GM23338 (cell line): Measurements from ENCODE around the gene QRFP. TPM values are rescaled to one million over a fixed set of nuclear protein-coding genes. Genes with fewer than 3 reads are reported as not detected.

ENCODE experiments used
- ATAC-seq: fragments of 200-7000 bp; cut with Tn5 transposase; 3 replicates; pipeline ENCODE4 v1.9.1; 2020
- DNase-seq: peaks from one replicate; pipeline ENCODE4 v3.0.0-alpha.2; 2015; ENCODE audit warnings: low spot score
- H2AFZ ChIP-seq: fragments of 200-600 bp; sonication (generic); 2 replicates; pipeline ENCODE4 v1.8.0; 2016; ENCODE audit warnings: antibody characterized with exemption, mild to moderate bottlenecking, moderate library complexity
- H3F3A ChIP-seq: fragments of 200-600 bp; sonication (generic); replicated peaks from 2 replicates; pipeline ENCODE4 v1.8.0; 2017; ENCODE audit warnings: antibody characterized with exemption, mixed run types, low read depth
- H3K27ac ChIP-seq: fragments of 200-600 bp; sonication (generic); 2 replicates; pipeline ENCODE4 v1.6.1; 2016; ENCODE audit warnings: low read depth
- H3K27me3 ChIP-seq: fragments of 200-600 bp; sonication (generic); 2 replicates; pipeline ENCODE4 v1.8.0; 2016; ENCODE audit warnings: mild to moderate bottlenecking, mixed run types, moderate library complexity; ENCODE audit not compliant: insufficient read depth
- H3K36me3 ChIP-seq: fragments of 200-600 bp; sonication (generic); 2 replicates; pipeline ENCODE4 v1.8.0; 2016; ENCODE audit warnings: mild to moderate bottlenecking; ENCODE audit not compliant: insufficient read depth
- H3K4me1 ChIP-seq: fragments of 200-600 bp; sonication (generic); 2 replicates; pipeline ENCODE4 v1.8.0; 2016; ENCODE audit warnings: mild to moderate bottlenecking, moderate library complexity; ENCODE audit not compliant: insufficient read depth
- H3K4me2 ChIP-seq: fragments of 200-600 bp; sonication (generic); 2 replicates; pipeline ENCODE4 v1.7.1; 2017; ENCODE audit warnings: mixed run types
- H3K4me3 ChIP-seq: fragments of 200-600 bp; sonication (generic); 2 replicates; pipeline ENCODE4 v1.6.1; 2016; ENCODE audit warnings: mixed run types
- H3K79me2 ChIP-seq: fragments of 200-600 bp; sonication (generic); replicated peaks from 2 replicates; pipeline ENCODE4 v1.8.0; 2017; ENCODE audit warnings: mild to moderate bottlenecking; ENCODE audit not compliant: insufficient read depth
- H3K9me2 ChIP-seq: fragments of 200-600 bp; sonication (generic); 2 replicates; pipeline ENCODE4 v1.8.0; 2017; ENCODE audit not compliant: insufficient read depth
- H4K20me1 ChIP-seq: fragments of 200-600 bp; sonication (generic); replicated peaks from 2 replicates; pipeline ENCODE4 v1.8.0; 2017; ENCODE audit warnings: mild to moderate bottlenecking; ENCODE audit not compliant: insufficient read depth
- H3K27ac Mint-ChIP-seq: 2 replicates; pipeline ENCODE4 v1.8.0; 2020; ENCODE audit warnings: inconsistent platforms, mild to moderate bottlenecking, moderate library complexity, mixed read lengths
- H3K27me3 Mint-ChIP-seq: 3 replicates; pipeline ENCODE4 v1.8.0; 2022; ENCODE audit warnings: low read depth, mild to moderate bottlenecking, moderate library complexity, mixed read lengths, inconsistent platforms; ENCODE audit not compliant: insufficient read depth, poor library complexity
- H3K36me3 Mint-ChIP-seq: 3 replicates; pipeline ENCODE4 v1.8.0; 2021; ENCODE audit warnings: low read depth, mild to moderate bottlenecking, inconsistent platforms, moderate library complexity, mixed read lengths
- H3K4me1 Mint-ChIP-seq: 3 replicates; pipeline ENCODE4 v1.8.0; 2020; ENCODE audit warnings: mild to moderate bottlenecking, inconsistent platforms, mixed read lengths
- H3K4me3 Mint-ChIP-seq: 3 replicates; pipeline ENCODE4 v1.8.0; 2021; ENCODE audit warnings: moderate library complexity, mild to moderate bottlenecking, inconsistent platforms, mixed read lengths
- H3K9me3 Mint-ChIP-seq: 3 replicates; pipeline ENCODE4 v1.8.0; 2020; ENCODE audit warnings: moderate library complexity, mild to moderate bottlenecking, inconsistent platforms, mixed read lengths
- CREB1 ChIP-seq: fragments of 250-450 bp; sonication (Bioruptor Pico); IDR thresholded peaks from 2 replicates; pipeline ENCODE4 v1.5.0; 2020; ENCODE audit warnings: low read depth, mild to moderate bottlenecking, moderate library complexity
- CTCF ChIP-seq, 2 experiments: fragments of 200-600 bp in 1 of 2; sonication (generic) in 1 of 2; conservative IDR thresholded peaks; 2 replicates each; pipeline versions ENCODE4 v1.5.1 to v1.6.1; 2016 to 2017; ENCODE audit warnings: antibody characterized with exemption in 2 of 2, low read depth in 2 of 2, mild to moderate bottlenecking in 2 of 2, moderate library complexity in 1 of 2
- ETS1 ChIP-seq: IDR thresholded peaks from 2 replicates; pipeline ENCODE4 v1.6.1; 2016; ENCODE audit warnings: antibody characterized with exemption
- EZH2 ChIP-seq: fragments of 200-600 bp; sonication (generic); IDR thresholded peaks from one replicate; pipeline ENCODE4 v1.8.0; 2017; ENCODE audit warnings: antibody characterized with exemption, mild to moderate bottlenecking, low read depth; ENCODE audit not compliant: unreplicated experiment
- EZH2phosphoT487 ChIP-seq: fragments of 200-600 bp; sonication (generic); IDR thresholded peaks from one replicate; pipeline ENCODE4 v1.8.1; 2018; ENCODE audit warnings: antibody characterized with exemption; ENCODE audit not compliant: unreplicated experiment
- JUNB ChIP-seq: IDR thresholded peaks from one replicate; pipeline ENCODE4 v1.6.1; 2016; ENCODE audit warnings: antibody characterized with exemption; ENCODE audit not compliant: unreplicated experiment
- NANOG ChIP-seq: IDR thresholded peaks from 2 replicates; pipeline ENCODE4 v1.6.1; 2016; ENCODE audit warnings: antibody characterized with exemption, borderline replicate concordance
- POLR2AphosphoS5 ChIP-seq: IDR thresholded peaks from 2 replicates; pipeline ENCODE4 v1.6.1; 2016; ENCODE audit warnings: antibody characterized with exemption, low read depth
- REST ChIP-seq: IDR thresholded peaks from one replicate; pipeline ENCODE4 v1.6.1; 2018; ENCODE audit warnings: antibody characterized with exemption; ENCODE audit not compliant: unreplicated experiment
- STAT1 ChIP-seq: IDR thresholded peaks from one replicate; pipeline ENCODE4 v1.6.1; 2016; ENCODE audit warnings: antibody characterized with exemption; ENCODE audit not compliant: unreplicated experiment
- ZNF114 ChIP-seq: fragments of 250-450 bp; sonication (Bioruptor Pico); IDR thresholded peaks from 2 replicates; pipeline ENCODE4 v1.5.0; 2020; ENCODE audit warnings: mild to moderate bottlenecking, moderate library complexity
- ZNF331 ChIP-seq: fragments of 250-450 bp; sonication (Bioruptor Pico); IDR thresholded peaks from 2 replicates; pipeline ENCODE4 v1.5.0; 2020; ENCODE audit warnings: low read depth, mild to moderate bottlenecking, moderate library complexity
- ZNF462 ChIP-seq: fragments of 250-450 bp; sonication (Bioruptor Pico); IDR thresholded peaks from 2 replicates; pipeline ENCODE4 v1.5.0; 2020; ENCODE audit warnings: mild to moderate bottlenecking, moderate library complexity
- polyA plus RNA-seq: library from polyadenylated mRNA; unstranded; fragments of >200 nt; fragmentation: Nextera tagmentation; extraction: Ambion mirVana; gene quantifications from 2 replicates; pipeline ENCODE4 v1.2.1, GENCODE V29; 2016
- total RNA-seq: library from RNA; depleted of rRNA; stranded (reverse); fragments of >200 nt; shearing (Covaris generic); gene quantifications from 2 replicates; pipeline ENCODE4 v1.2.3, GENCODE V29; 2014

Gene QRFP
- total and polyA plus RNA-seq, 2 experiments from 2014 or later = not detected

- Histone ChIP-seq H3K4me1 (no peaks in the 10 kb centered on the region), H4K20me1 (peaks cover 9% of the 10 kb centered on the region), H2AFZ (no peak overlapping the region), H3K4me3 (no peak overlapping the region), H3K27ac (no peak overlapping the region), H3K36me3 (peaks cover 59% of the 10 kb centered on the region), H3K9me2 (no peaks in the 10 kb centered on the region), H3K4me2 (no peak overlapping the region), H3F3A (no peaks in the 10 kb centered on the region; the same call in 1 of the 2 replicates), H3K79me2 (no peaks in the 10 kb centered on the region), H3K27me3 (no peaks in the 10 kb centered on the region)
- DNase-seq = no peak
- TF ChIP-seq ZNF114 (no peak), EZH2 (no peak), ETS1 (no peak), CREB1 (no peak), EZH2phosphoT487 (no peak), NANOG (no peak), JUNB (no peak), ZNF331 (CRISPR knock-in tag) (no peak), CTCF (conservative IDR thresholded peaks at IDR 0.05; ENCODE audit: low read depth in 2 of 2) (no peak), POLR2AphosphoS5 (no peak), ZNF462 (CRISPR knock-in tag) (no peak), STAT1 (no peak), REST (no peak)
- Mint-ChIP-seq H3K4me1 (no peaks in the 10 kb centered on the region), H3K27me3 (peaks cover 6% of the 10 kb centered on the region), H3K9me3 (no peaks in the 10 kb centered on the region), H3K4me3 (no peak overlapping the region), H3K27ac (no peak overlapping the region), H3K36me3 (peaks cover 85% of the 10 kb centered on the region)
- no peak for ATAC-seq
These were observed 18.3 kb downstream of the QRFP start for GRCh38 chr9:130878295-130878694.
